WTC11 (cell line): Measurements from ENCODE around the gene TRAP1. TPM values are rescaled to one million over a fixed set of nuclear protein-coding genes. Genes with fewer than 3 reads are reported as not detected.

Experiments
- ATAC-seq: fragments of 200-7000 bp; cut with Tn5 transposase; 2 replicates; pipeline ENCODE4 v1.10.0; 2021; ENCODE audit warnings: mild to moderate bottlenecking, moderate library complexity
- CTCF ChIA-PET: fragments of 300-600 bp; sonication (Branson Sonifier 250); formaldehyde crosslinking; loops from one replicate; lab custom pipeline; 2021; ENCODE audit warnings: antibody characterized with exemption; lab: Charles Lee
- POLR2A ChIA-PET: fragments of 350-600 bp; sonication (Branson Sonifier 250); formaldehyde crosslinking; loops from one replicate; lab custom pipeline; 2021; ENCODE audit warnings: antibody characterized with exemption; lab: Charles Lee
- DNase-seq: peaks from one replicate; pipeline ENCODE4 v3.0.0; 2021; ENCODE audit warnings: low spot score
- H3K27ac Mint-ChIP-seq: 2 replicates; pipeline ENCODE4 v1.8.0; 2021; ENCODE audit warnings: mixed read lengths
- H3K27me3 Mint-ChIP-seq: 2 replicates; pipeline ENCODE4 v1.8.0; 2021; ENCODE audit warnings: low read depth, mild to moderate bottlenecking, moderate library complexity, mixed read lengths
- H3K36me3 Mint-ChIP-seq: 2 replicates; pipeline ENCODE4 v1.8.0; 2021; ENCODE audit warnings: mixed read lengths
- H3K4me1 Mint-ChIP-seq: 2 replicates; pipeline ENCODE4 v1.8.0; 2022; ENCODE audit warnings: mixed read lengths
- H3K4me3 Mint-ChIP-seq: 2 replicates; pipeline ENCODE4 v1.8.0; 2021; ENCODE audit warnings: mild to moderate bottlenecking, moderate library complexity, mixed read lengths
- H3K9me3 Mint-ChIP-seq: 2 replicates; pipeline ENCODE4 v1.8.0; 2021; ENCODE audit warnings: mixed read lengths
- ATF2 ChIP-seq: sonication (generic); formaldehyde crosslinking; IDR thresholded peaks from 2 replicates; pipeline ENCODE4 v1.8.1; 2022; ENCODE audit warnings: low read depth, missing genetic modification reagents, borderline replicate concordance
- CDX4 ChIP-seq: fragments of 250-450 bp; sonication (Bioruptor Pico); IDR thresholded peaks from 2 replicates; pipeline ENCODE4 v1.9.0; 2021; ENCODE audit warnings: moderate library complexity, mild to moderate bottlenecking, inconsistent platforms, borderline replicate concordance
- CREM ChIP-seq: sonication (generic); formaldehyde crosslinking; IDR thresholded peaks from 2 replicates; pipeline ENCODE4 v1.8.1; 2022; ENCODE audit warnings: mild to moderate bottlenecking, missing genetic modification reagents, moderate library complexity
- E2F1 ChIP-seq: sonication (generic); formaldehyde crosslinking; IDR thresholded peaks from 2 replicates; pipeline ENCODE4 v1.8.0; 2022; ENCODE audit warnings: mild to moderate bottlenecking, missing genetic modification reagents
- FOXJ3 ChIP-seq: sonication (generic); formaldehyde crosslinking; IDR thresholded peaks from 2 replicates; pipeline ENCODE4 v1.9.0; 2021; ENCODE audit warnings: missing genetic modification reagents, mild to moderate bottlenecking, borderline replicate concordance
- GRHL2 ChIP-seq: fragments of 250-450 bp; sonication (Bioruptor Pico); IDR thresholded peaks from 2 replicates; pipeline ENCODE4 v1.8.0; 2022; ENCODE audit warnings: mild to moderate bottlenecking, moderate library complexity; ENCODE audit not compliant: insufficient replicate concordance, severe bottlenecking
- IRF2 ChIP-seq: sonication (generic); formaldehyde crosslinking; IDR thresholded peaks from 2 replicates; pipeline ENCODE4 v1.8.0; 2022; ENCODE audit warnings: low read depth, missing genetic modification reagents, borderline replicate concordance
- MYBL2 ChIP-seq: sonication (generic); formaldehyde crosslinking; IDR thresholded peaks from 2 replicates; pipeline ENCODE4 v1.8.1; 2023; ENCODE audit warnings: mild to moderate bottlenecking, moderate library complexity, missing genetic modification reagents
- NFE2L1 ChIP-seq: sonication (generic); formaldehyde crosslinking; IDR thresholded peaks from 2 replicates; pipeline ENCODE4 v1.8.1; 2023; ENCODE audit warnings: missing genetic modification reagents
- RORB ChIP-seq: fragments of 250-450 bp; sonication (Bioruptor Pico); IDR thresholded peaks from 2 replicates; pipeline ENCODE4 v1.9.0; 2021; ENCODE audit warnings: mild to moderate bottlenecking
- SMAD4 ChIP-seq: sonication (generic); formaldehyde crosslinking; IDR thresholded peaks from 2 replicates; pipeline ENCODE4 v1.8.0; 2022; ENCODE audit warnings: mild to moderate bottlenecking, missing genetic modification reagents
- STAT6 ChIP-seq: sonication (generic); formaldehyde crosslinking; conservative IDR thresholded peaks from 2 replicates; pipeline ENCODE4 v1.8.1; 2023; ENCODE audit warnings: mild to moderate bottlenecking, low read depth, missing genetic modification reagents, moderate library complexity
- TCF7 ChIP-seq: sonication (generic); formaldehyde crosslinking; IDR thresholded peaks from 2 replicates; pipeline ENCODE4 v1.8.0; 2022; ENCODE audit warnings: mild to moderate bottlenecking, low read depth, missing genetic modification reagents, moderate library complexity
- TEAD1 ChIP-seq: sonication (generic); formaldehyde crosslinking; IDR thresholded peaks from 2 replicates; pipeline ENCODE4 v1.8.0; 2022; ENCODE audit warnings: mild to moderate bottlenecking, missing genetic modification reagents
- ZBTB43 ChIP-seq: sonication (generic); formaldehyde crosslinking; IDR thresholded peaks from 2 replicates; pipeline ENCODE4 v1.8.1; 2023; ENCODE audit warnings: mild to moderate bottlenecking, missing genetic modification reagents
- ZNF263 ChIP-seq: sonication (generic); formaldehyde crosslinking; IDR thresholded peaks from 2 replicates; pipeline ENCODE4 v1.8.1; 2022; ENCODE audit warnings: low read depth, mild to moderate bottlenecking, moderate library complexity, missing genetic modification reagents
- ZNF425 ChIP-seq: fragments of 250-450 bp; sonication (Bioruptor Pico); conservative IDR thresholded peaks from 2 replicates; pipeline ENCODE4 v1.9.0; 2021; ENCODE audit warnings: mild to moderate bottlenecking
- total RNA-seq: library from RNA; stranded (reverse); gene quantifications from 3 replicates; pipeline ENCODE4 v1.2.3, GENCODE V29; 2021
- TF ChIP-seq, protein P1 (sequence below): sonication (generic); formaldehyde crosslinking; IDR thresholded peaks from 2 replicates; pipeline ENCODE4 v1.8.0; 2022; ENCODE audit warnings: mild to moderate bottlenecking, missing genetic modification reagents
- TF ChIP-seq, protein P2 (sequence below): sonication (generic); formaldehyde crosslinking; IDR thresholded peaks from 2 replicates; pipeline ENCODE4 v1.8.0; 2022; ENCODE audit warnings: mild to moderate bottlenecking, missing genetic modification reagents

TRAP1 gene
- total RNA-seq, 1 experiment from 2014 or later, result 285 TPM

GRCh38 chr16:3618769-3619141 lies 98.6 kb downstream of the TRAP1 start:
- TF ChIP-seq TEAD1, result no peak
- no peak for TF ChIP-seq ATF2 (CRISPR knock-in tag)
- no peak for TF ChIP-seq STAT6 (CRISPR knock-in tag)
- TF ChIP-seq SMAD4 (CRISPR knock-in tag), result no peak
- TF ChIP-seq CDX4 (CRISPR knock-in tag), result no peak
- TF ChIP-seq, protein P1, sequence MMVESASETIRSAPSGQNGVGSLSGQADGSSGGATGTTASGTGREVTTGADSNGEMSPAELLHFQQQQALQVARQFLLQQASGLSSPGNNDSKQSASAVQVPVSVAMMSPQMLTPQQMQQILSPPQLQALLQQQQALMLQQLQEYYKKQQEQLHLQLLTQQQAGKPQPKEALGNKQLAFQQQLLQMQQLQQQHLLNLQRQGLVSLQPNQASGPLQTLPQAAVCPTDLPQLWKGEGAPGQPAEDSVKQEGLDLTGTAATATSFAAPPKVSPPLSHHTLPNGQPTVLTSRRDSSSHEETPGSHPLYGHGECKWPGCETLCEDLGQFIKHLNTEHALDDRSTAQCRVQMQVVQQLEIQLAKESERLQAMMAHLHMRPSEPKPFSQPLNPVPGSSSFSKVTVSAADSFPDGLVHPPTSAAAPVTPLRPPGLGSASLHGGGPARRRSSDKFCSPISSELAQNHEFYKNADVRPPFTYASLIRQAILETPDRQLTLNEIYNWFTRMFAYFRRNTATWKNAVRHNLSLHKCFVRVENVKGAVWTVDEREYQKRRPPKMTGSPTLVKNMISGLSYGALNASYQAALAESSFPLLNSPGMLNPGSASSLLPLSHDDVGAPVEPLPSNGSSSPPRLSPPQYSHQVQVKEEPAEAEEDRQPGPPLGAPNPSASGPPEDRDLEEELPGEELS (CRISPR knock-in tag), result no peak
- TF ChIP-seq E2F1 (CRISPR knock-in tag), result no peak
- Mint-ChIP-seq H3K4me1 (peaks cover 3% of the 10 kb centered on the region; the same call in 1 of the 2 replicates), H3K27me3 (no peaks in the 10 kb centered on the region), H3K4me3 (no peak overlapping the region), H3K27ac (0 out of 2 replicates have a peak overlapping the region, but pooled peaks have one; percentile 20), H3K9me3 (no peaks in the 10 kb centered on the region), H3K36me3 (peaks cover 7% of the 10 kb centered on the region)
- CTCF ChIA-PET, result interaction anchor here (1.1 kb wide), 1 partner anchor 35 kb away, joined by 4 read pairs; the partner anchor contains the start of gene DNASE1
- ATAC-seq (no peak), DNase-seq (no peak)
- POLR2A ChIA-PET, result no interaction called here

- Mint-ChIP-seq H3K4me1 (peaks cover 23% of the 10 kb centered on the region), H3K36me3 (peaks cover 7% of the 10 kb centered on the region), H3K4me3 (peak overlapping the region; percentile 99), H3K27ac (peak overlapping the region; percentile 66; the same call in 1 of the 2 replicates), H3K27me3 (no peaks in the 10 kb centered on the region), H3K9me3 (no peaks in the 10 kb centered on the region)
- CTCF ChIA-PET, result interaction anchor here (0.6 to 0.7 kb wide), 2 partner anchors 47 to 89 kb away, joined by 3 read pairs; no protein-coding TSS in a partner anchor
- DNase-seq (peak; percentile 4), ATAC-seq (no peak)
- POLR2A ChIA-PET, result no interaction called here
- no peak for TF ChIP-seq NFE2L1 (CRISPR knock-in tag)
- no peak for TF ChIP-seq RORB (CRISPR knock-in tag)
- TF ChIP-seq ZNF263 (CRISPR knock-in tag), result no peak
- no peak for TF ChIP-seq IRF2 (CRISPR knock-in tag)
- TF ChIP-seq MYBL2 (CRISPR knock-in tag), result no peak
- TF ChIP-seq TCF7 (CRISPR knock-in tag), result no peak
- no peak for TF ChIP-seq ZBTB43 (CRISPR knock-in tag)
- TF ChIP-seq, protein P2, sequence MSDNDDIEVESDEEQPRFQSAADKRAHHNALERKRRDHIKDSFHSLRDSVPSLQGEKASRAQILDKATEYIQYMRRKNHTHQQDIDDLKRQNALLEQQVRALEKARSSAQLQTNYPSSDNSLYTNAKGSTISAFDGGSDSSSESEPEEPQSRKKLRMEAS (CRISPR knock-in tag), result no peak
- no peak for TF ChIP-seq ZNF425
- TF ChIP-seq FOXJ3 (CRISPR knock-in tag), result no peak
- no peak for TF ChIP-seq E2F1 (CRISPR knock-in tag)
- TF ChIP-seq GRHL2, result no peak
- TF ChIP-seq CREM (CRISPR knock-in tag), result no peak
These were observed 104.5 kb downstream of the TRAP1 start for GRCh38 chr16:3612510-3613466.
